OCI-LY3 (cell line): ENCODE results near the gene CCND3.

Experiments
- H2AFZ ChIP-seq: fragments of 200-600, 300-600 bp; shearing (Covaris generic); 2 replicates; pipeline ENCODE4 v1.6.0; 2014; ENCODE audit warnings: antibody characterized with exemption, low read depth, low read length
- H3K27ac ChIP-seq: fragments of 200-600, 300-600 bp; sonication (generic); 2 replicates; pipeline ENCODE4 v1.5.1; 2014; ENCODE audit warnings: mild to moderate bottlenecking, low read length, moderate library complexity, mixed read lengths
- H3K27me3 ChIP-seq: fragments of 200-600, 300-600 bp; sonication (generic); 2 replicates; pipeline ENCODE4 v1.6.1; 2014; ENCODE audit warnings: low read depth, low read length, mixed read lengths
- H3K36me3 ChIP-seq: fragments of 200-600, 300-600 bp; sonication (generic); replicated peaks from 2 replicates; pipeline ENCODE3; 2014; ENCODE audit warnings: low read depth, low read length, mixed read lengths
- H3K4me1 ChIP-seq: fragments of 300-600, 200-600 bp; sonication (generic); 2 replicates; pipeline ENCODE4 v1.6.1; 2014; ENCODE audit warnings: low read length, mixed read lengths
- H3K4me2 ChIP-seq: fragments of 200-600, 300-600 bp; sonication (generic); 2 replicates; pipeline ENCODE4 v1.6.1; 2014; ENCODE audit warnings: low read length, mixed read lengths
- H3K4me3 ChIP-seq: fragments of 300-600, 200-600 bp; sonication (generic); 2 replicates; pipeline ENCODE4 v1.5.1; 2014; ENCODE audit warnings: antibody characterized with exemption, mild to moderate bottlenecking, low read length, moderate library complexity
- H3K79me2 ChIP-seq: fragments of 300-600, 200-600 bp; shearing (Covaris generic); 2 replicates; pipeline ENCODE4 v1.6.1; 2014; ENCODE audit warnings: mild to moderate bottlenecking, low read length, mixed read lengths
- H3K9ac ChIP-seq: fragments of 300-600, 200-600 bp; shearing (Covaris generic); 2 replicates; pipeline ENCODE4 v1.6.0; 2014; ENCODE audit warnings: mild to moderate bottlenecking, low read length, moderate library complexity
- H3K9me3 ChIP-seq: fragments of 200-600, 300-600 bp; shearing (Covaris generic); 2 replicates; pipeline ENCODE4 v1.6.1; 2014; ENCODE audit warnings: low read length, mixed read lengths; ENCODE audit not compliant: insufficient read depth
- H4K20me1 ChIP-seq: fragments of 200-600, 300-600 bp; sonication (generic); 2 replicates; pipeline ENCODE4 v1.6.1; 2016; ENCODE audit warnings: low read length, mixed read lengths; ENCODE audit not compliant: insufficient read depth
- CTCF ChIP-seq: fragments of 200-600, 300-600 bp; sonication (generic); IDR thresholded peaks from 2 replicates; pipeline ENCODE4 v1.5.1; 2014; ENCODE audit warnings: antibody characterized with exemption, low read length, low read depth
- EZH2phosphoT487 ChIP-seq: fragments of 200-600 bp; shearing (Covaris generic); IDR thresholded peaks from 2 replicates; pipeline ENCODE4 v1.6.1; 2018; ENCODE audit warnings: antibody characterized with exemption, mixed run types, low read depth

CCND3 gene

DNA sequence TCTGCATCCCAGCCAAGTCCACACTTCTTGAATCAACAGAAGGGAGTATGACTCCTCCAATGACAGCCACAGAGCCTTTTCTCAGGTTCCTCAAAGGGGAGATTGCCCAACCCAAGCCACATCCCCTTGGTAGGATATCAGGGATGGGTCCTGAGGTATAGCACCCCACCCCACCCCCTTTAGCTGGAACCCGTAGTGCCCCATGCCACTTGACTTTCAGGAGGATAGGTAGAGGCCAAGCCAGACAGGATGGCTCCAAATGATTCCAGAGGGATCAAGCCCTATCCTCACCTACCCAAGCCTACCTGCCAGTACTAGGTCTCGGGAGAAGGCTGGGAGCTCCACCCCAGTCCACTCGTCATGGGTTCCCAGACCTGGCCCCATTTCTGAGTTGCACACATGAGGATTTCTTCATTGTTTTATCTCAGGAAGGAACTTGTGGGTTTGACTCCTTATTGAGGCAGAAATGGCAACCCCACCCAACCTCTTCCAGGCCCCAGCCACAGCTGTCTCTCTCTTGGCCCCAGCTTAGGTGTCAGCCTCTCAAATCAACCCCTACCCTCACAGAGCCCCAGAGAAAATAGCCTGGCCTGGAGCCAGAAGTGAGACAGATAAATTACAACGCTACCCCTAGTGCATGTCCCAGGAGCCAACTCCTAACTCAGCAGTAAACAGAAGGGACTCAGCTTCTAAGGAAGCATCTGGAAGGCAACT is 3.6 kb downstream of the CCND3 start:
- TF ChIP-seq EZH2phosphoT487 = no peak
- Histone ChIP-seq H4K20me1 (peaks cover 6% of the 10 kb centered on the region), H3K27me3 (no peaks in the 10 kb centered on the region), H3K4me1 (peaks cover 19% of the 10 kb centered on the region), H3K4me2 (no peak overlapping the region), H3K27ac (no peak overlapping the region), H3K79me2 (peaks cover 13% of the 10 kb centered on the region; the same call in 1 of the 2 replicates), H3K9me3 (no peaks in the 10 kb centered on the region), H3K36me3 (peaks cover 22% of the 10 kb centered on the region), H3K9ac (no peak overlapping the region), H2AFZ (no peak overlapping the region), H3K4me3 (no peak overlapping the region)

DNA sequence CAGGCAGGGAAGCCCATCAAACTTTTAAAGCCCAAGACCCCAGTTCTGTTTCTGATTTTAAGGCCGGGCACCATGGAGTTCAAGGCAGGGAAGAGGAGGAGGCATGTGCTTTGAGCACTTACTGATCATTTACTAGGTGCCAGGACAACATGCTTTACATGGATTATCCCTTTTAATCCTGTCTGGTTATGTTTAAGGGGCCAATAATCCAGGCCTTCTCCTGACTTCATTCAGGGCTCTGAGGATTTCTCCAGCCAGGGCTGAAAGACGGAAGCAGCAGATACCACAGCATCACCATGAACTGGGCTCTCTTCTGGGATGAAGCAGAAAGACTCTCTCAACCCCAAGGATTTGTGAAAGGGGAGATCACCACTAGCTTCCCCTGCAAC is 4.1 kb downstream of the CCND3 start:
- Histone ChIP-seq H3K27ac (no peak overlapping the region), H3K79me2 (peaks cover 19% of the 10 kb centered on the region; the same call in 1 of the 2 replicates), H3K27me3 (no peaks in the 10 kb centered on the region), H2AFZ (no peak overlapping the region), H3K4me2 (no peak overlapping the region), H3K9me3 (no peaks in the 10 kb centered on the region), H3K36me3 (peaks cover 28% of the 10 kb centered on the region), H3K4me3 (no peak overlapping the region), H4K20me1 (peaks cover 6% of the 10 kb centered on the region), H3K4me1 (peaks cover 17% of the 10 kb centered on the region), H3K9ac (no peak overlapping the region)
- TF ChIP-seq CTCF (no peak), EZH2phosphoT487 (no peak)

DNA sequence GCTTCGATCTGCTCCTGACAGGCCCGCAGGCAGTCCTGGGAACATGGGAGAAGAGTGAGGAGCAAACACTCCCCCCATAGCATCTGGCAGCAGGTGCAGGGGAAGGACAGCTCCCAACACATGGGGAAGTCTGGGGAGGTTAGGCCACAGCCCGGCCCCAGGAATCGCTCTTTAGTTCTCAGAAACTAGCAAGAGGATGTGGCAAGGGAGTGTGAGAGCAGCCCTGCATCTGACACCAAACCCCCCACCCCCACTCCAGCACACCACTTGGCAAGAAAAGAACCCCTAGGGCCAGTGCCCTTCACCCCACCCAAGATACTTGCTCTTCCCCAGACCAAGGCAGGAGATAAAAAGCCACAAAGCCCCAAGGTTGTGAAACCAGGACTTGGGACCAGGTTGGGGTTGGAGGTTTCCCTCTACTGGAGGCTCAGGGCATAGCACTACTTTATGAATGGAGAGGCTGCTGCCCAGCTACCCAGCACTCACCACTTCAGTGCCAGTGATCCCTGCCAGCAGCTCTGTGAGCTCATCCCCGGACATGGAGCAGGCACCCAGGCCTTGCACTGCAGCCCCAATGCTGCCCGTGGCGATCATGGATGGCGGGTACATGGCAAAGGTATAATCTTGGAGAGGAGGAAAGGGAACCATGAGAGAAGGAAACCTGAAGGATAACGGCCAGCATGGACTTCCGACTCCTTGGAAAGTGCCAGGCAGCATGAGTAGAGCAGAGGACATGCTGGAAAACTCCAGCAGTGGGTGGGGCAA is 5.4 kb downstream of the CCND3 start:
- H3K4me1 ChIP-seq = peaks cover 12% of the 10 kb centered on the region
- no peaks in the 10 kb centered on the region for H3K9me3 ChIP-seq
- H3K27ac ChIP-seq = 0 out of 2 replicates have a peak overlapping the region, but pooled peaks have one; percentile 3
- H3K4me3 ChIP-seq = no peak overlapping the region
- H3K27me3 ChIP-seq = no peaks in the 10 kb centered on the region
- H4K20me1 ChIP-seq = peaks cover 7% of the 10 kb centered on the region
- no peak overlapping the region for H3K4me2 ChIP-seq
- H2AFZ ChIP-seq = no peak overlapping the region
- no peak overlapping the region for H3K9ac ChIP-seq
- TF ChIP-seq CTCF = peak; percentile 77
- no peak for TF ChIP-seq EZH2phosphoT487
- peaks cover 17% of the 10 kb centered on the region; the same call in 1 of the 2 replicates for H3K79me2 ChIP-seq
- peaks cover 40% of the 10 kb centered on the region for H3K36me3 ChIP-seq

DNA sequence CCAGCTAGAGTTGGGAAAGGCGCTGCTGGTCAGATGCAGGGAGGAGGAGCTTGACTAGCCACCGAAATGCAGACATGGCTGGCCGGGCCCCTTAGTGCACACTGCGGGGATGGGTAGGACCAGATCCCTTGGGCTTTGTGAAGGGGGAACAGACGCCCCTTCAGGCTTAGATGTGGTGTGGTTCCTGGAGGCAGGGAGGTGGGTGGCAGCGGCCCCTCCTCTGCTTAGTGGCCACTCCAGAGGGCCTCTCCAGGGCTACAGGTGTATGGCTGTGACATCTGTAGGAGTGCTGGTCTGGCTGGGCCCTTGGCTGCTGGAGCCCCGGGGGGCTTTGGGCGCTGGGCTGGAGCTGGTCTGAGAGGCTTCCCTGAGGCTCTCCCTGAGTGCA is 5.9 kb downstream of the CCND3 start:
- Histone ChIP-seq H3K27ac (0 out of 2 replicates have a peak overlapping the region, but pooled peaks have one; percentile 3), H3K4me3 (no peak overlapping the region), H3K27me3 (no peaks in the 10 kb centered on the region), H2AFZ (no peak overlapping the region), H3K79me2 (peaks cover 12% of the 10 kb centered on the region; the same call in 1 of the 2 replicates), H3K9ac (no peak overlapping the region), H3K36me3 (peaks cover 46% of the 10 kb centered on the region), H3K4me2 (no peak overlapping the region), H4K20me1 (peaks cover 10% of the 10 kb centered on the region), H3K4me1 (peaks cover 12% of the 10 kb centered on the region), H3K9me3 (no peaks in the 10 kb centered on the region)
- no peak for TF ChIP-seq EZH2phosphoT487
- TF ChIP-seq CTCF = no peak
